ENCODE results near the gene CD81.

Gene CD81

DNA sequence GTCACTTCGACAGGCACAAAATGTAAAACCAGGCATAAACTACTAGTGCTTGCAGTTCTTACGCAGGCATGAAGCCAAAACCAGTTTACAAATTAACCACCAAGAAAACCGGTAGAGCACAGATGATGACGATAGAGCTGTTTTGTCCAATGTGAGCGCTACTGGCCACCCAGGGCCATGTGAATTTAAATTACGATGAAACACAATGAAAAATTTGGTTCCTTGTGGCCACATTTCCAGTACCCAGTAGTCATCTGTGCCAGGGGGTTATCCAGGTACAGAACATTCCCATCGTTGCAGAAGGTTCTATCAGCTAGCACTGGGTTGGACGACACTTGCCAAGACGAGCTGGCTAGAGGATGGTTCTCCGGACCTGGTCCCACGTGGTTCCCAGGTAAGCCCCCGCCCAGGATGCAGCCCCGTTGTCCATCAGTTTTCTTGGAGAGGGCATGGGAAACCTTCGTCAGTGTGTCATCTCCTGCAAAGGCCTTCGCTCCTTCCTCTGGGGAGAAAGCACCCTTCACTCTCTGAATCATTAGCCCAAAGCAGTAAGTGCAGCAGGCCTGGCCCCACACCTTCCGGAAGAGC is 1.1 kb upstream of the CD81 start:
- no peak for DNase-seq (ENCODE audit: low read depth in 2 of 2)

DNA sequence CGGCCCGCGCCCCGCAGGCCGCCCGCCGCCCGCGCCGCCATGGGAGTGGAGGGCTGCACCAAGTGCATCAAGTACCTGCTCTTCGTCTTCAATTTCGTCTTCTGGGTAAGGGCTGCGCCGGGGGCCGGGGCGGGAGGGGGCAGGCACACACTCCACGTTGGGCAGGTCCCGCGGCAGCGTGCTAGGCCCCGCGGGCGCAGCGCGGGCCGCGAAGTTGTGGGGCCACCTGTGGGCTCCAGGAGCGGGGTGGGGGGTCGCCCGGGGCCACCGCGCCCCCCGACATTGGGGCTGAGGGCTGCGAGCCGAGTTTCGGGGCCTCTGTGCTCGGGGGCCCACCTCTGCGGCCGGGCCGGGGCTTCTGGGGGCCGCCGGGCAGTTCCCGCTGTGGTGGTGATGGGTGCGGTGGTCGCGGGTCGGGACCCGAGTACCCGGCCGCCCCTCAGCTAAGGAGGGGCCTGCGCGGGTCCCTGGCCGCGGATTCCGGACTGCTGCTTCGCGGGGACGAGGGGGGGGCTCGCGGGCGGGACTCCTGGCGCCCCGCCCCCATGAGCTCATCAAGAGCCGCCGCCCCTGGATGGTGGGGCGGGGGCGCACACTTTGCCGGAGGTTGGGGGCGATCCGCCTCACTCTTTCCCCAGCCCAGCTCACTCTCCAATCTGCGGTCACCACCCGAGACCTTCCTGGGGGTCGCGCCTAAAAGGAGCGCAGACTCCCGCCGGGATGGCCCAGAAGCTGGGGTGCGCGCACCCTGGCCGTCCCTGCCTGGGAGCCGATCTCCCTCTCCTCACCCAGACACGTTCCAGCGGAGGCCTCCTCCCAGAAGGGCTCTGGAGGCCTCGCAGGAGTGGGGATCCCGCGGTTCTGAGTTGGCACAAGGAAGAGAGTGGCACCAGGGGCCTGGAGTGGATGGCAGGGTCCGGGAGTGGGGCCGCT is 667 bp downstream of the CD81 start:
- DNase-seq (ENCODE audit: low read depth in 2 of 2): peak in 1 of 2 experiments; percentile 10

DNA sequence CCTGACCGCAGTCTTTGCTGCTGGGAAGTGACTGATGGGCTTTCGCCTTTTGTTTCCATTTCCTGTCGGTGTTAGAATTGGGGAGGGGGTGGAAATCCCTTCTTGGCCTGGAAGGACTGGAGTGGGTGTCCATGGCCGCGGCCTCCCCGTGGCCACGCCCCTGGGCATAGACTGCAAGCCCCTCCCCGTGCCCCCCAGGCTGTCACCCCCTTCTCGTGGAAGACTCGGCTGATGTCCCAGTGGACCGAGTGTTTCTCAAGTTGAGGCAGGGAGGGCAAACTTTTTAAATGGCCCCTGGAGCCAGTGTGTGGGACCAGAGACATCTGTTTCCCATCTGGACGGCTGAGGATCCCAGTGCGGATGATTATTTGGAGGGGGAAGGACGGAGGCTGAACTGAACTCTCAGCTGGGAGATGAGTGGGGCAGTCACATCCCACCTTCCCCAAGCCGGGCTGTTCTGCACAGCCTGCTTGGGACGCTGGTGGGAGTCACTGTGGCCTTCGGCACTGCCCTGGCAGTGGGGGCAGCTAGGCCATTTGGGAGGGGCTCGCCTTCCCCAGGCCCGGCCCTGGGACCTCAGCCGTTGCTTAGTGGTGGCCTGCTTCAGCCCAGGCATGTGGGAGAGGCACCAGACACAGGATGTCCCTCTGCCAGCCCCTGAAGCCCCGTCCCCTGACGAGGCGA is 1.6 kb downstream of the CD81 start:
- peak; percentile 40 to 45 for DNase-seq (ENCODE audit: low read depth in 2 of 2)

DNA sequence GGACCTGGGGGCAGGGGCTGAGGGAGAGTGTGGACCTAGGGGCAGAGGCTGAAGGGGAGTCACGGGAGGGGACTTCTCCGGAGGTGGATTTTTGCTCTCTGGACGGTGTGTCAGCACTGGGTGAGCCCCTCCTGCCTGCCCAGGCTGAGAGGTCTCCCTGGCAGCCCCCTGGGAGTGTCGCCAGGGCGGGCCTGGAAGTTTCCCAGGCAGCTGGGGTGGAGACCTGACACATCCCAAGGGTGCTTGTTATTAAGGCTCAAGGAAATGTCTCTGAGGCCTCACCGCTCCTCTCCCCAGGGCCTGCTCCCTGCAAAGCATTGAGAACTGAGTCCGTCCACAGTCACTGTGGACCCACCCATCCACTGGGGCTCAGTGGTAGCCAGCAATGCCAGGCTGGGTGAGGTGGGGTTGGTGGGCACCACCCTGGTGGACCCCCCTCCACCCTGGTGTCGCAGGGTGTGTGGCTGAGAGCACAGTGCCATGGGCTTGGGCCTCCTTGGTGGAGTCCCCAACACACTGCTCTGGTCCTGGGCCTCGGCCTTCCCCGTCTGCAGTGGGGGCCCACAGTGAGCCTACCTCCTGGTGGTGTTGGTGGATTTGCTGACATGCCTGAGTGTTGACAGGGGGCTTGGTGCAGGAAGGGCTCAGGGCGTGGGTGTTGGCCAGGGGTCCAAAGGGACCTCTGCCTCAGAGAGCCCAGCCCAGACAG is 2.5 kb downstream of the CD81 start:
- DNase-seq (ENCODE audit: low read depth in 2 of 2): no peak

DNA sequence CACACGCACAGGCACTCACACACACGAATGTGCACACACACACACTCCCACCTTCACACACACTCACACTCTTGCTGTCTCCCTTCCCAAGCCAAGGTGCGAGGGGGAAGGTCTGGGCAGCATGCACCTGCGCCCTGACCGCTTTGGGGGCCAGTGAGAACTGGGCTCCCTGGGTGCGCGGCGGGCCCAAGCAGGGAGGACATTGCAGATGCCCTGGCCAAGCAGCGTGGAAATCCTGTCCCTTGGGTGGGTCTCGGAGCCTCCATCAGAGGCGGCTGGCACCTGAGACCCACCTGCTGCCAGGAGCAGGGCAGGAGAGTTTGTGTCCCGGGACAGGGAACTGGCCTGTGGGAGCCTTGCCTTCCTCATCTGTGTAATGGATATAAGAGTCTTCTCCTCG is 3.3 kb downstream of the CD81 start:
- DNase-seq (ENCODE audit: low read depth in 2 of 2): no peak

DNA sequence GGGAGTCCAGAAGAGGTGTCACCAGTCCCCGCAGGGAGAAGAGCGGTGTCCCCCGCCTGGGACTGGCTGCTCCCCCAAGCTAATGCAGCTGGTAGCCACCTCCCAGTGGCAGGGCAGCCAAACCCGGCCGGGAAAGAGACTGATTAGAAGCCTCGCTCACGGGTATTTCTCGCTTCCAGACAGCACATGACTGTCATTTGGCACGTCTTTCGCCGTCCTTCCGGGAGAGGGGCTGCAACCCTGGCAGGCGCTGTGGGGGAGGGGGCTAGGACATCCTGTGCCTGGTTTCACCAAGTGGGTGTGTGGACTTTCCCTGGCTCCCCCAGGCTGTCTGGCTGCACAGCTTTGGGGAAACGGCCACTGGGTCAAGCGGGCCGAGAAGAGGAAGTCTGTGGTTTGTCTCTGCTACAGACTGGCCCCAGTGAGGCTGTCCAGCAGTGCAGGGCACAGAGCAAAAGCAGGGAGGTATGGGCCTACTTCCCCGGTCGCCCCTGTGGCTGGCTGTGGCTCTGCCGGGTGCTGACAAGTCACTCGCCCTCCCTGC is 3.8 kb downstream of the CD81 start:
- no peak for DNase-seq (ENCODE audit: low read depth in 2 of 2)

DNA sequence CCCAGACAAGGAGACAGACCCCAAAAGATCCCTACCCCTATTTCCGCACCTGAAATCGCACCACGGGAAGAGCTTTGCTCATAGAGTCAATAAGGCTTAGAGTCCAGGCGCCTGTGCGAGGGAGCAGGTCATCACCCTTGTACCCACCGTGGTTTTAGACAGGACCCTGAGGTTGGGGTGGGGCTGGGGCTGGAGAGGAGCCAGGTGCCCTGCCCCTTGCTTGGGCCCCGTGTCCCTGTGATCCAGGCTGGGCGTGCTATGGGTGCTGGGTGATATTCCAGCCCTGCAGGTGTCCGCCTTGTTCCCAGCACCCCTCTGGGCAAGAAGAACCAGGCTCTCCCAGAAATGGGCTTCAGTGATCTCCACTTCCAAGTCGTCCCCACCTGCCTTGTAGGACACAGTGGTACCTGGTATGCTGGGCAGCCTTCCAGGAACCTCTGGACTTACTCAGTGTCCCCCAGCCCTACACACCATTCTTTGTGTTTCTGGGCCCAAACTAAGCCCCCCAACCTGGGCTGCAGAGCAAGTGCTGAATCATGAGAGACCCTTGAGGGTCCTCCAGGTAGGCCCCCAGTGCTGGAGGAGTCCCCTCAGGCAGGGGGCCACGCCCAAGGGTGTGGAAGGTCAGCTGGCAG is 4.5 kb downstream of the CD81 start:
- no peak for DNase-seq (ENCODE audit: low read depth in 2 of 2)

DNA sequence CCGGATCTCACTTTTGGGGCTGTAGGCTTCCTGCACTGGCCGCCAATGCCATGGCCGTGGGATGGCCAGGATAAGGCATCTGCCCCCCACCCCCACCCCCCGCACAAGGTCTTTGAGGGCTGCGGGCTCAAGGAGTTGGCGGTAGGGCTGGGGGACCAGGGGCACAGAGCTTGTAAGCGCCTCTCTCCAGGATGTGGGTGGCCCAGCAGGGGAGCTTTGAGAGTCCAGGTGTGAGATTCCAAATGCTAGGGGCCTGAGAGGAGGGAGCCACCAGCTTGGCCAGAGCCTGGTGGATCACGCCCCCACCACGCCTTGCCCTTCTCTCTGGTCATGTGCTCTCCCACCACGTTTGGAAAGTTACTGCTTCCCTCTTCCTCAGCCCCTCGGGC is 5.0 kb downstream of the CD81 start:
- no peak for DNase-seq (ENCODE audit: low read depth in 2 of 2)

DNA sequence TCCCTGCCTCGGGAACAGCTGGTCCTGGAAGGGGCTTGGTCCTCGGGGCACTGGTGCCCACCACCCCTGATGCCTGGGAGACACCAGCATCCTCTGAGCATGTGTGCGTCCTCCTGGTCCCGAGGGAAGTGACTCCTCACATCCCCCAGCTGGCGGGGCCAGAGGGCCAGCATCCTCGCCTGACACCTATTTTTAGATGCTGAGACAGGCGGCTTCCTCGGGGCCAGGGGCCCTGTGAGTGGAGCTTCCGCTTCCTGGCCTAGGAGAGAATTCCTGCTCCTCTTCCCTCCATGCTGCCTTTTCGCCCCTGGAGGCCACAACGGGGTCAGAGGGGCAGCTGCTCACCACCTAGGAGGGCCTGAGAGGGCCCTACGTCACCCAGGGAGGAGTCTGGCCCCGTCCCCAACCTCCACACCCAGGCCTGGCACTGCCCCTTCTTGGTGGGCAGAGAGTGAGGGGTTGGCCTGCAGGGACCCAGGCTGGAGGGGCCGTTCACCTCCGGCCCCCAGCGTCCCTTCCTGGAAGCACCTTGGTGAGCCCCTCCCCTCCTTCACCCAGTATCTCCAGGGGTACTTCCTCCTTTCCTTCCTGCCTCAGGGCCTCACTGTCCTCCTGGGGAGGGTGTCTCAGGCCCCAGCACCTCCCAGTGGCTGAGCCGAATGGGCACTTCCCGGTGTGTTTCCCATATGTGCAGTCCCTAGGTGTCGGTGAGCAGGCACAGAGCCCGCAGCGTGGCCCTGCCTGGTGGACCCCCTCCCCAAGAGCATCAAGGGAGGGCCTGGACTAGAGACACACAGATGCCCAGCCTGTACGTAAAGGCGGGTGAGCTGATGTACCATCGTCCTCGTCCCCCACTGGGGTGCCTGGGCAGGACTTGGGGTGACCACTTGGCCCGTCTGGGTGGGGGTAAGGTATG is 6.1 kb downstream of the CD81 start:
- DNase-seq (ENCODE audit: low read depth in 2 of 2): no peak

DNA sequence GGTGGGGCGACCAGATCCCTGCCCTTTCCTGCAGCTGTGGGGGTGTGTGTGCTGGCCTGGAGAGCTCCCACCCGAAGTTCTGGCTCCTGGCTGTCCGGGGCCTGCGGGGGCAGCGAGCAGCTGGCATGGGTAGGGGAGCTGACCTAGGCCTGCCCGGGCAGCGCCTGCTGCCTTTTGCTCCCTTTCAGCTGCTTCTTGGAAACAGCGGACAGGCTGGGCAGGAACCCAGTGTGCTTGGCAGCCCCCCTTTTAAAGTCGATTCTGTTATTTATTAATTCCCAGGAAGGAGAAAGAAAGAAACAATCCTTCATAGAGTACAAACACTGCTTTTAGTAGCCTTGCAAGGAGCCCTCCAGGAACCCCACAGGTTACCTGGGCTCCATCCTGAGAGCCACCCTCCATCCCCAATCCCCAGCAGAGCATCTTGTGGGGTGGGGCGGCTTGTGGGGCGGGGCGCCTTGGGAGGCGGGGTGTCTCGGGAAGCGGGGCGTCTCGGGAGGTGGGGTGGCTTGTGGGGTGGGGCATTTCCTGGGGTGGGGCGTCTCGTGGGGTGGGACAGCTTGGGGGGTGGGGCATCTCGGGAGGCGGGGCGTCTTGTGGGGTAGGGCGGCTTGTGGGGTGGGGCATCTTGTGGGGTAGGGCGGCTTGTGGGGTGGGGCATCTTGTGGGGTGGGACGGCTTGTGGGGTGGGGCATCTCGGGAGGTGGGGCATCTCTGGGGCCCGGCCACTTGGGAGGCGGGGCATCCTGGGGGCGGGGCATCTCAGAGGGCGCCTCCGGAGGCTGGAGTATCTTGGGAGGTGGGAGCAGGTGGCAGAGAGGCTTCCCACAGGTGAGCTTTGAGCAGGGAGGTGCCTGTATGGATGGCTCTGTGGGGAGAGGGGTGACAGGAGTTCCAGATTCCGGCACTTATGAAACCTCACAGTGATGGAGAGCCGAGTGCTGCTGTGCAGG is 7.0 kb downstream of the CD81 start:
- DNase-seq (ENCODE audit: low read depth in 2 of 2): no peak

DNA sequence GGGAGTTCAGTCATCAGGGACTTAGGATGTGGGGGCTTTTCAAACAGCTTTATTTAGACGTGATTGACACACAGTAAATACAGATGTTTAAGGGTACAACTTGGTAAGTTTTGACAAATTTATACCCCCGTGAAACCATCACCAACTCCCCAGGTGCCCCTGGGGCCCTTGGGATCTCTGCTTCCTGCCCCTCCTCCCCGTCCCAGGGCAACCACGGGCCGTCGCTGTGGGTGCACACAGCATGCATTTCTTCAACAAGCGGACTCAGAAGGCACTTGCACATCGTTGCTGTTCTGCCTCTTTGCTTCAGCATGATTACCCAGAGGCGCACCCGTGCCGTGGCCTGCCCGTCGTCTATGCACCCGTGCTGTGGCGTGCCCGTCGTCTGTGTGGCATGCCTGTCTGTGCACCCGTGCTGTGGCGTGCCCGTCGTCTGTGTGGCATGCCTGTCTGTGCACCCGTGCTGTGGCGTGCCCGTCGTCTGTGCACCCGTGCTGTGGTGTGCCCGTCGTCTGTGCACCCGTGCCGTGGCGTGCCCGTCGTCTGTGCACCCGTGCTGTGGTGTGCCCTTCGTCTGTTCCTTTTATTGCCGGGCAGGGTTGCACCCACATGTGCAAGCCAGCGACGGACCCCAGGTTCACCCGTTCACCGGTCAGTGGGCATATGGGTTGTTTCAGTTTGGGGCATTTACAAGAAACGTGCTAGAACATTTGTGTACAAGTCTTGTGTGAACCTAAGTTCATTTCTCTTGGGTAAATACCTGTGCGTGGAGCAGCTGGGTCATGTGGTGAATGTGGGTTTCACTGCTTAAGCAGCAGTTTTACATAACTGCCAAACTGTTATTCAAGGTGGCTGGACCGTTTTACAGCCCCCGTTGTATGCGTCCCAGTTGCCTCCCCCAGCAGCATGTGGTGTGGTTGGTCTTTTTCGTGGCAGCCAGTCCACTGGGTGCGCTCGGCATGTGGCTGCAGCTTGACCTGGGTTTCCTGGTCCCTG is 8.3 kb downstream of the CD81 start:
- no peak for DNase-seq (ENCODE audit: low read depth in 2 of 2)

DNA sequence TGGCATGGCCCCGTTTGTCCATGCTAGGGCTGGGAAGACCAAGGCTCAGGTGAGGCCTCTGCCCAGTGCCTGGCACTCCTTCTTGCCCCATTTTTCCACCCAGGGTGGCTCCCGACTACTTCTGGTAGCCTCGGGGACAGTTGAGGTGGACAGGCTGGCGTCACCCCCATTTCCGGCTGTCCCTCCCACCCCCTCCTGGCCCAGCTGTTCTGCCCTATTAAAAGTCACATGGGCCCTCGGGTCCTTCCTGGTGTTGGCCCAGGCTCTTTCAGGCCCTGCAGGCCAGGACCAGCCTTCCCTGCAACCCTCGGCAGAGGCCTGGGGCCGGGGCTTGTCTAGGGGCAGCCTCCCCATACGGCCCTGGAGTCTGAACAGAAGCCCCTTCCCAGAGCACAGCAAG is 9.5 kb downstream of the CD81 start:
- no peak for DNase-seq (ENCODE audit: low read depth in 2 of 2)

DNA sequence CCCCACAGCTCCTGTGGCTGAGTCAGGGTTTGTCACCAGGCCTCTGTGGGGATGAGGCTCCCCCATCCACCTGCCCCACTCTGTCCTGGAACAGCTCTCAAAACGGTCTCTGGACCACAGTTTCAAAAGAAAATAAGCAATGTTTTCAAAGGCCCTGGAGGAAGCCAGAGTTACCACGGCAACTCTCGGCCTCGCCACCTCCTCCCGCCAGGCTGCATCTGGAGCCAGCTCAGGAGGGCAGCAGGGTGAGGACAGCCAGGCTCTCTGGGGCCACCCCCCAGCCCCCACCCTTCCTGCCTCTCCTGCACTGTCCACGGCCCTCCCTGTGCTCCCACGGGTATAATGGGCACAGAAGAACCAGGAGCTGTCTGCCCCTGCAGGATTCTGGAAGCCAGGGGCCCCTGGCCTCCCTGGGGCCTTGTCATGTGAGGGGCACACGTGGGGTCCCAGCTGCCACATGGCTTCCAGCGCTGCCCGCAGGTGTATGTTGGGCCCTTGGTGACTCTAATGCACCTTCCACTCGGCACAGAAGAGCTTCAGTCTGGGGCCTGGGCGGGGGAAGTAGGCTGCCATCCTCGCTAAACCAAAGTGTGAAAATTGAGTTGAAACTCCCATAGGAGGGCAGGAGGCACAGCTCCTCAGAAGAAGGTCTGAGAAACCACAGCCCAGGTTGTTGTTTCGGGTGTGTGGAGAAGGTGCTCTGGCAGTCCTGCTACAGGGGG is 10.3 kb downstream of the CD81 start:
- DNase-seq (ENCODE audit: low read depth in 2 of 2): no peak

DNA sequence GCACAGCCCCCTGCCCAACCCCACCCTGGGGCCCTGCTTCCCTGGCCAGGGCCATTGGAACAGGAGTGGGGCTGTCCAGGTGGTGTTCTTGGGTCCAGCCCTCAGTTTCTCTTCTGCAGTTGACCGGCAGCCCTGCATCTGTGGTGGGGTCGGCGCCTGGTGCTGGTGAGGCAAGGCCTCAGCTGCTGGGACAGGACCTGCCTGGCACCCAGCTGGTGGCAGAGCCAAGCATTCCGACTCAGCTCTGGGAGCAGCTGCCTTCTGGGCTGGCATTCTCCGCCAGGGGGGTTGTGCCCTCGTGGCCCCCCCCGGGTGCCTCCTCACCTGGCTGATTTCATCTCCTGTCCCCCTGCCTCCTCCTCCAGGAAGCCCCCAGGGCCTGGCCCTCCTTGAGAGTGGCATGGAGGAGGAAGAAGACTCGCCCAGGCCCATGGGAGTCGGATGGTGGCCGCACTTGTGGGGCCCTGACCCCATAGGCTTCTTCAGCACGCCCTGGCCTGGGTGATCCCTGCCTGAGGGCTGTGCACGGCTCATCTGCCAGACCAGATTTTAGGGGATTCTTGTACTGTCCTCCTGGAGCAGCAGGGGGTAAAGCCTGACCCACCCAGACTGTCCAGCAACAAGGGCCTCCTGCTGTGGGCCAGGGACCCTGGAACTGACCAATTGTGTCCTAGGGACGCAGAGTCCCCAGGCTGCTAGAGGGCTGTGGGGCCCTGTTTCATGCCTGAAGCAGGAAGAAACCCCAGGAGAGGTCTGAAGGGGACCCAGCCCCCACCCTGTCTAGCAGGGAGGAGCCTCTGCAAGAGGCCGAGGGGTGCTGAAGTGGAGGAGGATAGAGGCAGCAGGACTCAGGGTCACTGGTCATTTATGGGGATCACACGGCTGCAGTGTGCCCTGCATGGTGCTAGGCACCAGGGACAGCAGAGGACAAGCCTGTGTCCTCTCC is 11.6 kb downstream of the CD81 start:
- DNase-seq (ENCODE audit: low read depth in 2 of 2): no peak

DNA sequence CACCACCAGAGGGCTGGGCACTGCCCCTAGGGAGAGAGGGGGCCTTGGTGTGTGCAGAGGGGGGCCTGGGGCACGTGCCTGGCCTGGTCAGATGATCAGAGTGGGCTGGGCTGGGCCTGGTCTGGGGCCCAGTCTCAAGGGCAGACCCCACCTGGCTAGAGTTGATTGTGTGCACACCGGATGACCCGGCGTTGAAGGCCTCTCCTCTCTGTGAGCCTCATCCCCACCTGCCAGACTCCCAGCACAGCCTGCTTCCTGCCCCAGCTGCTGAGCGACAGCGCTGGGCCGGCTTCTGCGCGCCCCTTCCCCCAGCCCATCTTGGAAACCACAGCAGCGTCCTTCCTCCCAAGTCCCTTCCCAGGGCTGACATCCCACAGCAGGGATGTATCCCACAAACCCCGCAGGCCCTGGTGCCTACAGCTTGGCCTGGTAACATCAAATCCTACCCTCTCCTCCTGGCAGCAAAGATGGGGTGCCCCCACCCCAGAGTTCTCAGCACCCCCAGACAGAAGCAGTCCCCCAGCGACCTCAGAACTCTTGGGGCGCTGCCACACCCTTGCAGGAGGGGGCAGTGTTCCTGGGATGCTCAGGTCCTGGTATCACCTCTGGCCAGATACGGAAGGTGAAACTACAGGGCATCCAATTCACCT is 12.4 kb downstream of the CD81 start:
- no peak for DNase-seq (ENCODE audit: low read depth in 2 of 2)
